ENCODE results near the gene PRPH2.
"Not testable (repeated sequence)": the region's sequence is repeated elsewhere in the genome, so short reads cannot be mapped to it uniquely, and the experiment has no call there.

Gene PRPH2

DNA sequence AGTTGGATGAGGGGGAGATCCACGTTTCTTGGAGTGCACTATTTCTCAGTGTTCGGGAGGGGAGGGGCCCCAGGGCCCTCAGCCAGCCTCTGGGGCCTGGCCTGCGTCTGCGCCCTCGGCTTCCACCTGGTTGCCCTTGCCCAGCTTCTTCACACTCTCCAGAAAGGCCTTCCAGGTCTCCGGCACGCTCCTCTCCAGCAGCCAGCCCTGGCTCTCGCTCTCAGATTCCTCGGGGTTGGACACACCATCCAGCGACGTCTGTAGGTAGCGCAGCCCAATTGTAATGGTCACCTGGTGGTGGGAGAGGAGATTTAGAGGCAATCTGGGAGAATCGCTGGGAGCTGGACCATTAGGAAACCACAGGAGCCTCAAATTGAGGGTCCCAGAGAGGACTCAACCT lies 24.2 kb downstream of the PRPH2 start:
- no peak for DNase-seq (ENCODE audit: low read depth)

DNA sequence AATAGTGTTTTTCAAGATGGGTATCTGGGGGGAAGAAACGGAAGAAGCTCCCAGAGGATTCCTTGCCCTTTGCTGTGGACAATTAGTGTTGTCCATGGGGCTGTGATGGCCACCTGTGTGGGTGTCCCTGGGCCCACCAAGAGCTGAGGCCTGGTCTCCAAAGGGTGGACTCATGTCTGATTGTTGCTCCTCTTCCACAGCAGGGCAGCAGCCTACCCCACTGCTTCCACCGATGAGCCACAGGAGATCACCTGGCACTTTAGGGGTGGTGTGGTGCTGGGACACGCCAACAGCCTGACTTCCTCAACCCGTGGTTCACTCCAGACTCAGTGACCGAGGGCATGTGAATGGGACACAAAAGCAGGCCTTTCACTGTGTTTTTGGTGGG lies 25.1 kb downstream of the PRPH2 start:
- no peak for DNase-seq (ENCODE audit: low read depth)

DNA sequence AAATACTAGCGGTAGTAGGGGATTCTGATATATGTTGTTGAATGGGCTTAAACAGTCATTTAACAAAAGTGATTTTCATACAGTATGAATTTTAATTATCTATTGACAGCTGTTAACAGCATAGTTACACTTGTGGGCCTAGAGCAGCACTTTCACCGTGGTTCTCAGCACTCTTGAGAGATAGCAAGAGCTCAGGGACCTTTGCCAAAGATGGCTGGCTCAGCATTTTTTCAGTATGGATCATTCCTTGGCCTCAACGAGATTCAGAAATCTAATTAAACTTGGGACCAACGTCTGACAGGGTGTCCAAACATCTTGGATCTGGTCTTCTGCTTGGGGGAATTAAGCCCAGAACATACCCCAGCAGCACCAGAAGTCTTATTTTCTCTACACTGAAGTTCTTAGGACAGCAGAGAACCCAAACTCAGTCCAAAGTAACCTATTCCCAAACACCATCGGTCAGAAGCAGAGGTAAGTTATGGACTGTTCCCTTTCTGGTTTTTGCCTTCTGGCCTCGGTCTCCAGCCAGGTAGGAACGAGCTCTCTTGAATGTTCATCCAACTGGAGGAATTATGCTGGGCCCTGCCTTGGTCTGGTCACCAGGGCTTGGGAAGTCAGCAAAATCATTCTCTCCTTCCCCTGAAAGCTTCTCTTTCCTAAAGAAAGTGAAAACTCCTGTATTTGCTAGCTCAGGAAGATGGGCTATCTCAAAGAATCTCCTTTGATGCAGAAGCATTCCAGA lies 25.7 kb downstream of the PRPH2 start:
- DNase-seq (ENCODE audit: low read depth), result peak; percentile 74

DNA sequence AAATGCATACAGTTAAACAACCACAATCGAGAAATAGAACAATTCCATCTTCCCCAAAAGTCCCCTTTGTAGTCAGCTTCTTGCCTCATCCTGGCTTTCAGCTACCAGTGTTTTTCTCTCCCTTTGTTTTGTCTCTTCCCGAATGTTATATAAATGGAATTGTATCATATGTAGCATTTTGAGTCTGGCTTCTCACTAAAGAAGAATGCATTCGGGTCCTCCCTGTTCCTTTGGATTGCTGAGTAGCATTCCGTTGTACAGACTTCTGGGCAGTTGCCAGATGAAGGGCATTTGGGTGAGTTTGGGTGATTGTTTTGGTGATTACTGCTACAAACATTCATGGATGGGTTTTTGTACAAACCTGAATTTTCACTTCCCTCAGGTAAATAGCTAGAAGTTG lies 27.8 kb downstream of the PRPH2 start:
- DNase-seq (ENCODE audit: low read depth), result peak; percentile 60

DNA sequence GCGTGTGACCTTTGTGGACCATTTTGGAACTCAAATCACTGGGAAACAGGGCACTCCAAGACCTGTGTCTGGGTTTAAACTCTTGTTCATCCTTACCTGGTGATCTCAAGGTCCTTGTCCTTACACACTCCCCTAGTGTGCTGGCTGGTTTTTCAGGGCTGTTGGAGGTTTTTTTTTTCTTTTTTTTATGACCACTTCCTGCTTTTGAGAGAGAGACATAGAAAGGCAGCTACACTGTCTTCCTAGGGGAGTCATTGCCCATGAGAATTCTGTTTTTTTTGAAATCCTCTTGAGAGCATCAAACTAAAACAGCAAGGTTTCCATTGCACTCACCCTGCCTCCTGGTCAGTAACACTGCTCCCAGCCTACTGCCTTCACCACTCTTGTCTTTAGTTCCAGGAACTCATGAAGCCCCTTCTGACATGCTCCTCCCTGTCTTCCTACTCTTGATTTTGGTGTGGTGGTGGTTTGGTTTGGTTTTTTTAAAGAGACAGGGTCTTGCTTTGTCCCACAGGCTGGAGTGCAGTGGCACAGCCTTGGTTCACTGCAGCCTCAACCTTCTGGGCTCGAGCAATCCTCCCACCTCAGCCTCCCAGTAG lies 28.6 kb downstream of the PRPH2 start:
- DNase-seq (ENCODE audit: low read depth), result no peak

DNA sequence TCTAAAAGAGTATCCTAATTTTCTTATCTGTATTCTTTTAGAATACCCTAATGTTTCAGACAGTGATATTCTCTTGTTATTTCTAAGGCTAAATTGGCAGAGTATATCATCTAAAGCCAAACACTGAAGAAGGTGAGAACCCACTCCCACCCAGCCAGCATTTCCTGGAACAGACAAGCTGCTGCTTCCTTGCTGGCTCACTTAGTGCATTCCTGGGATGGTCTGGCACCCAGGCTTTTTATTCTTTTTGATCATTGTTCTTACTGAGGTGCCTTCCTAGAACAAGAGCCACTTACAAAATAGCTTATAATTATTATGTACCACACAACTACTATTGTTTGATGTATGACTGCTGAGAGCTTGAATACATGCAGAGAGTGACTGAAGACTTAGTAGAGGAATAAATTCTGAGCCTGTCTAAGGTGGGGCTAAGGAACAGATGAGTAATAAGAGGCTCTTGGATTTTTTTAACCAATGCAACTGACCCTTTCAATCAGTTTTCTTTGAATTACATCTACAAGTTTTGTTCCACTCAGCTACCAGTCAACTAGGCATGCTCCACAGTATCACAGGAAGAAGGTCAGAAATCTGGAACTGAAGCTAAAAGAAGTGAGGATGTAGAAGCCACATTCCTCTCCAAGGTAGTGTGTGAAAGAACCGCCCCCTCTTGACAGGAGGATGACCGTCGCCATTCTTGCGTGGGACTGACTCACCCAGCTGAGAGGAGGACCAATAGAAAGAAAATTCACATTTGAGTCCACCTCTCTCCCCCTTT lies 30.1 kb downstream of the PRPH2 start:
- peak; percentile 35 for DNase-seq (ENCODE audit: low read depth)

DNA sequence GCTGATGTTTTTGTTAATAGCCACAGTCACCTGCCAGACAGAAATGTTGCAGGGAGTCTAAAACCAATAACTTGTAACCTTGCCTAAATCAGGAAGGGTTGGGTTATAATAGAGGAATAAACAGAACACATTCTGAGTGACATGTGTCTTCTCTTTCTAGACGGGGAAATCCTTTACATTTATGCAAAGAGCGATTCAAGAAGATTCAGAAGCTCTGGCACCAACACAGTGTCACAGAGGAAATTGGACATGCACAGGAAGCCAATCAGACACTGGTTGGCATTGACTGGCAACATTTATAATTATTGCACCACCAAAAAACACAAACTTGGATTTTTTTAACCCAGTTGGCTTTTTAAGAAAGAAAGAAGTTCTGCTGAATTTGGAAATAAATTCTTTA lies 31.5 kb downstream of the PRPH2 start:
- DNase-seq (ENCODE audit: low read depth), result no peak

DNA sequence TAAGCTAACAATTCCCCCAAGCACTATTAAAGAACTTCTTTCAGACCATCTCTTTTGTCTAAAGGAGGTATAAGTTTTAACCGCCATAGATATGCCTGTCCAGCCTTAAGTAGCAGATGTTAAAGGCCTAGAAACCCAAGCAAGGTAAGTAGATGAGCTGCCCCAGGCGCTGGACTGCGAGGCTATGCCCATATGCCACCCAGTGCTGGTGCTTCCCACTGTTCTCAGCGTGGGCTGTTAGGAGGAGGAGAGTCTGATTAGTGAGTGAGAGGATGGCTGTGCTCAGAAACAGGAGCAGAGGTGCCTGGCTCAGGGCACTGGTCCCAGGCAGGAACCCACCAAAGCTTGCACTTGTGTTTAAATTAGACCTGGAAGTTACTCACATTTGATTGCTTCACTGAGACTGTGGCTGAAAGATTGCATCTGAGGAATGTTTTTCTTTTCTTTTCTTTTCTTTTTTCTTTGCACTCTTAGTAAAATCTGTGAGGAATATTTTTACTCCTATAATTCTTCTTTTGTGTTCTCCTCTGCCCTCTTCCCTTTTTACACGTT lies 32.2 kb downstream of the PRPH2 start:
- no peak for DNase-seq (ENCODE audit: low read depth)

DNA sequence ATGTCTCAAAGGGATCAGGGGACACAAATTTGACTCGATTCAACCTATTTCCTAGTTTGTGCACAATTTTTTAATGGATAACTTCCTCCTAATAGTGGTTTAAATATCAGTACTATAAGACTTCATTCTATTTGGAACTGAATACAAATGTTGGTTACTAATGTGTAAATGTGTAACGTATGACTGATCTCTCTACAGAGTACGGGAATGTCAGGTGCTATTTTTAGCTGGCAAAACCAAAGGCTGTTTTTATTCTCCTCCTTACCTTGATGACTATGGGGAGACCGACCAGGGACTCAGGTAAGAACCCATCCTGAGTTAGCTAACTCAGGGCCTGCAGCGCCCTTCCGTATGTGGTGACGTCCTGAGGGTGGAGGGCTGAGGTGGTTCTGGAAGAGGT lies 33.0 kb downstream of the PRPH2 start:
- no peak for DNase-seq (ENCODE audit: low read depth)

DNA sequence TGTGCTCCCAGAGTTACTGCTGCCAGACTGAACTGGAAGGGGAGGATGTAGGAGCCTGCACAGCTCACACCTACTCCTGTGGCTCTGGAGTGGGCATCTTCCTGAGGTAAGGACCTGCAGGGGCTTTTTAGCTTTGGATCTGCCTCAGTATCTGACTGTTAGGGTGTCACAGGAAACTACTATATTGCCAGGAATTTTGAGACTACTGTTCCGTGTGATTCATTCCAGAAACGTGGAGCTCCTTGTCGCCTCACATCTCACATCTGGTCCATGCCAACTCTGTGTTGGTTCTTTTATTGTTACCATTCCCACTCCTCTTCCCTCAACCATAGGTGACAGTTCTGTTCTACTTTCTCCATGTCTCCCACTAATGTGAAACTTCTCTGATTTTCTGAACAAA lies 34.1 kb downstream of the PRPH2 start:
- no peak for DNase-seq (ENCODE audit: low read depth)

DNA sequence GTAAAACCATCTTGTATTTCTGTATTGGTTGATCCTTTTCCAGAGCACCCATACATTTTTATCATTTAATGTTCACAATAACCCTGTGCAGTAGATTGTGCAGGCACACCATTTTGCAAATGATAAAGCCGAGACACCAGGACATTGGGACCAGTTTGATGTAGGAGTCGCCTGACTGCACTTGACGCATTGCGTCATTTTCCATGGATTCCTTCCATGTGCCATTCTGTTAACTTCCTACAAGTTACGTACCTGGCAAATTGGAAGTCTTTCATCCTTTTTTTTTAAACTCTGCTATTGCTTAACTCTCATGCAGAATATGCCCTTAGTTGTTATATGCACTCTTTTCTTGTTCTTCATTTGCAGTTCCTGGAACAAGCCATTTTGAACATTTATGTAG lies 43.0 kb downstream of the PRPH2 start:
- DNase-seq (ENCODE audit: low read depth), result no peak

DNA sequence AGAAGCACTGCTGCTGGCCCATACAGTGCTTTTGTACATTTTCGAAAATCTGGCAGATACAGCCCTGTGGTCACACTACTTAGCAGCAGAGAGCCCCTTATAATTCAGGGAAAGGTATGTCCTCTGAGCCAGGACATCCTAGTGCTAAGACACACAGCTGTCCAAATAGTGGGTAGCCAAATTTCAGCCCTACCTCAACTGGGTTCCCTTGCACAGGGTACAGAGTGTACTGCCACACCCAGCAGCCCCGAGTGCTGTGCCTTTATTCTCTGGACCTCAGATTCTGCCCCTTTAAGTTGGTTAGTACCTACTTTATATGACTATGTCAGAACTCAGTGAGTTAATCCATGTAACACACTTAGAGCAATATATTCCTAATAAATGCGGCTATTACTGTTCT lies 47.6 kb downstream of the PRPH2 start:
- no peak for DNase-seq (ENCODE audit: low read depth)

DNA sequence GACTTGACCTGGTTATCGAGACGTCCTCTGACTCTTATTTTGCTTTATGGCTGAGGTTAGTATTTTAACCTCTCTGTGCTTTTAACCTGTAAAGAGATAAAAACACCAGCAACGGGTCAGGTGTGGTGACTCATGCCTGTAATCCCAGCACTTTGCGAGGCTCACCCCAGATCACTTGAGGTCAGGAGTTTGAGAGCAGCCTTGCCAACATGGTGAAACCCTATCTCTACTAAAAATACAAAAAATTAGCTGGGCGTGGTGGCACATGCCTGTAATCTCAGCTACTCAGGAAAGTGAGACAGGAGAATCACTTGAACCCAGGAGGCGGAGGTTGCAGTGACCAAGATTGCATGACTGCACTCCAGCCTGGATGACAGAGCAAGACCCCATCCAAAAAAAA lies 48.0 kb downstream of the PRPH2 start:
- not testable (repeated sequence) for DNase-seq (ENCODE audit: low read depth)

DNA sequence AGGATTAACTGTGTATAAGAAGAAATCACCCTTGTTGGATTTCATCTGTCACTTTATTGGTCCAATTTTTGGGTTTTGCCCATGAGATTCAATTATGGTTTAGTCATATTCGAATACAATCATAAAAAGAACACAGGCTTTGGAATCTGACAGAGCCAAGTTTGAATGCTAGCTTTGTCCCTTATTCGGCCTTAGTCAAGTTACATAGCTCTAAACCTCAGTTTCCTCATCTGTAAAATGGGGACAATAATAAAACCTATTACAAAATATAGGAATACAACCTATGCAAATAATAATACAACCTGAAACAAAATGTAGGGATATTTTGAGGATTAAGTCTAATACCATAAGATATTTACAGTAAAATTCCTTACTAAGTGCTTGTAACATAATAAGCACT lies 57.7 kb downstream of the PRPH2 start:
- DNase-seq (ENCODE audit: low read depth), result no peak

DNA sequence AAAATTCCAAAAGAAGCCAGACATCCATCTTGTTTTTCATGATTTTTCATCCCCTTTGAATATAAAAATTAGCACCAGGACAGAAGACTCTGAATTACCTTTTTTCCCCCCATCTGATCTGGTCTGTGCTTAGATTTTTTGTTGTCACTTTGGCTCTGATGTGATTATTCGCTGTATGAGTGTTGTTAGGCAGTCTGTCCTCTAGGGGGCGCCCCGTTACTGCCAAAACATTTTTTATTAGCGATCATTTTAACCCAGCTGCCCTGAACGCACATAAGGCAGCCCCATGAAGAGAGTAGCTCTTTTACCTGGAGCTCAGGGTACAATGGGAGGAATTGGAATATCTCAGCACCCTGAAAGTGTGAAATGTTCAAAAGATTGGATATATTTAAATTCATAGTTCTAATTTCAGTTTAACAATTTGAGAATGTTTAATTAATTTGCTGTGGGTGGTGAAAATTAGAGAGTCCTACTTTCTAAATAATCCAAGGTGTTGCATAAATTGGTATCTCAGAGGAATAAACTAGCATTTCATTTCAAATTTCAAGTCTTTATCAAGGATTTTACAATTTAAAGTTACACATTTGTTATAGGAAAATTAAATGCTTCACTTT lies 60.8 kb downstream of the PRPH2 start:
- peak; percentile 44 for DNase-seq (ENCODE audit: low read depth)

DNA sequence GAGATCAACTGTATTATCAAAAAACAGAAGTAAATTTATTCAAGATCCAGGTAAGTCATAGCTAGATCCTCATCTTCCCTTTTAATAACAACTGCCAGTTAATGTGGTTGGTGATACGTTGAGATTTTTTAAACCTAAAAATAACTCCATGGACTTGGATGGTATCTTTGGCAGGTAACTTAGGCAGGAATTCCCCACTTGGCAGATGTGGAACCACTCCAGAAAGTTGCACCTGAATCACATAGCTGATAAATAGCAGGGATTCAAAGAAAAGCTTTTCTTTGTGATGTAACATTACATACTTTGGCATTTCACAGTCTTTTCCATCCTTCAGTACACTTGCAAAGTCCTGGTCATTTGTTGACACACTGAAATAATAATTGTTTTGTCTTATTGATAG lies 62.6 kb downstream of the PRPH2 start:
- DNase-seq (ENCODE audit: low read depth), result no peak

DNA sequence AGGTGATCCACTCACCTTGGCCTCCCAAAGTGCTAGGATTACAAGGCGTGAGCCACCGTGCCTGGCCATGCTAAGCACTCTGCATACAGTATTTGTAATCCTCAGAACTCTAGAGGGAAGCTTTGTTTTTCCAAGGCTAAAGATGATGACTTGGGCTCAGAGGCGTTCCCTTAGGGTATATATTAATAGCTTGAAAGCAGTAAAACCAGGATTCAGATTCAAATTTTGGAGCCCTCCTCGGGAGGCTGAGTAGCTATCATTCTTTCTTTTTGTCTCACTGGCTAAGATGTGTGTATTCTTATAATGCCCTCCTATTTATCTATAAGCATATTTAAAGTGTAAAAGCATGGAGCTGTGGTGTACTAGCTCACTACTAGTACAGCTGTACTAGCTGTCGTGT lies 68.5 kb downstream of the PRPH2 start:
- no peak for DNase-seq (ENCODE audit: low read depth)

DNA sequence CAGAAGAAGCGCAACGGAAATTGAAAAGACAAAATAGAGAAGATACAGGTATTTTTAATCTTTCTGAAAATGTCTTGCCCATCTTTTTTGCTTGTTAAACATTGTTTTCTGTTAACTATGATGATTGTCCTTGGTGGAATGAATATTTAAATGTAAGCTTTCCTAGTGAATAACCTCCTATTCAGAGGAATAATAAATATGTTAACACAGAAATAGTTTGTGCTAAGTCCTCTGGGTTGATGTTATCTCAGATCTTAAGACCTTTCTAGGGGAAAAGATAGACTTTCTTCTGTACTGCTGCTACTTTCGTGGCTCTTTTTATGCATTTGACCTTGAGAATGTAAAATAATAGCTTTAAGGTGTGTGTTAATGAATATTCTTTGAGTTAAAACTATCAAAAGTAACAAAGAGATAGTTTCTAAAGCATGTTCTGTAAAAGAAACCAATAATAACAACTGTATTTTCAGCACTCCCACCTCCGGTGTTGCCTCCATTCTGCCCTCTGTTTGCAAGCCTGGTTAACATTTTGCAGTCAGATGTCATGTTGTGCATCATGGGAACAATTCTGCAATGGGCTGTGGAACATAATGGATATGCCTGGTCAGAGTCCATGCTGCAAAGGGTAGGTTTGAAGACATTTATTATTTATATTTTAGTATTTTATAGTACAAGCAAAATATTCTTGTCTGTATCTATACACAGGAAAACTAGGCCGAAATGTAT lies 70.2 kb downstream of the PRPH2 start:
- DNase-seq (ENCODE audit: low read depth), result no peak
